Endothelial cell of umbilical vein (primary cell): ENCODE measurements around the gene MRTFA. TPM values are rescaled to one million over a fixed set of nuclear protein-coding genes. Genes with fewer than 3 reads are reported as not detected.

Experiments used
- BruUV-seq: library from RNA; stranded (reverse); fragments of 400-500 nt; replicated peaks from 2 replicates; lab custom pipeline; 2021; lab: Mats Ljungman, UMichigan
- CTCF ChIA-PET: fragments of 300-600, 350-600 bp; sonication (Branson Sonifier 250); formaldehyde crosslinking; loops from one replicate; lab custom pipeline; 2021; ENCODE audit warnings: antibody characterized with exemption, inconsistent platforms; lab: Charles Lee
- POLR2A ChIA-PET: fragments of 300-600, 350-600 bp; sonication (Branson Sonifier 250); formaldehyde crosslinking; loops from one replicate; lab custom pipeline; 2021; ENCODE audit warnings: antibody characterized with exemption, inconsistent platforms; lab: Charles Lee
- DNase-seq: peaks from one replicate; pipeline ENCODE4 v3.0.0-alpha.2; 2011; ENCODE audit warnings: low read depth, low spot score
- FAIRE-seq: peaks from 2 replicates; lab custom pipeline; 2011; peaks lifted over from hg19 to GRCh38; lab: Jason Lieb, UNC
- H2AFZ ChIP-seq: 2 replicates; pipeline ENCODE4 v1.6.0; 2012; ENCODE audit warnings: low read depth, low read length, control low read depth, inconsistent platforms
- H3K27ac ChIP-seq: 2 replicates; pipeline ENCODE4 v1.5.1; 2011; ENCODE audit warnings: low read depth, mild to moderate bottlenecking, control low read depth, low read length, moderate library complexity; ENCODE audit not compliant: insufficient read depth
- H3K27me3 ChIP-seq, 2 experiments: 2 replicates each; pipeline versions ENCODE4 v1.6.0 to v1.6.1; 2011; ENCODE audit warnings: low read length in 2 of 2, mixed read lengths in 1 of 2; ENCODE audit not compliant: control insufficient read depth in 2 of 2, insufficient read depth in 2 of 2
- H3K36me3 ChIP-seq, 2 experiments: 2 replicates in 1 of 2; 3 replicates in 1 of 2; pipeline ENCODE4 v1.5.1; 2011; ENCODE audit warnings: low read length in 2 of 2, mild to moderate bottlenecking in 1 of 2, moderate library complexity in 1 of 2; ENCODE audit not compliant: control insufficient read depth in 2 of 2, insufficient read depth in 2 of 2; ENCODE audit errors: extremely low read depth in 1 of 2
- H3K4me1 ChIP-seq: 3 replicates; pipeline ENCODE4 v1.5.1; 2011; ENCODE audit warnings: mild to moderate bottlenecking, low read length; ENCODE audit not compliant: control insufficient read depth, insufficient read depth; ENCODE audit errors: extremely low read depth
- H3K4me2 ChIP-seq: 2 replicates; pipeline ENCODE4 v1.6.1; 2011; ENCODE audit warnings: low read length, control low read depth, mixed read lengths; ENCODE audit not compliant: insufficient read depth
- H3K4me3 ChIP-seq, 3 experiments: fragments of 200-600 bp in 1 of 3; sonication (generic), shearing (Covaris generic) in 1 of 3; replicated peaks in 1 of 3; 2 replicates each; pipeline ENCODE4 v1.5.1; 2011 to 2016; ENCODE audit warnings: control low read depth in 3 of 3, low read length in 3 of 3, mild to moderate bottlenecking in 2 of 3, inconsistent platforms in 1 of 3, low read depth in 1 of 3, moderate library complexity in 1 of 3; ENCODE audit not compliant: insufficient read depth in 1 of 3
- H3K79me2 ChIP-seq: 2 replicates; pipeline ENCODE4 v1.6.0; 2012; ENCODE audit warnings: low read length, inconsistent platforms; ENCODE audit not compliant: control insufficient read depth, insufficient read depth
- H3K9ac ChIP-seq: replicated peaks from 2 replicates; pipeline ENCODE3; 2011; ENCODE audit warnings: low read length, control low read depth; ENCODE audit not compliant: insufficient read depth; ENCODE audit errors: extremely low read depth
- H3K9me1 ChIP-seq: replicated peaks from 3 replicates; pipeline ENCODE4 v1.6.0; 2011; ENCODE audit warnings: mild to moderate bottlenecking, low read length; ENCODE audit not compliant: control insufficient read depth, insufficient read depth; ENCODE audit errors: extremely low read depth
- H3K9me3 ChIP-seq: replicated peaks from 2 replicates; pipeline ENCODE4 v1.5.1; 2012; ENCODE audit warnings: low read length, inconsistent platforms; ENCODE audit not compliant: control insufficient read depth, insufficient read depth
- H4K20me1 ChIP-seq: replicated peaks from 2 replicates; pipeline ENCODE3; 2011; ENCODE audit warnings: mild to moderate bottlenecking, low read length; ENCODE audit not compliant: control insufficient read depth, insufficient read depth; ENCODE audit errors: extremely low read depth
- EZH2 ChIP-seq: IDR thresholded peaks from 2 replicates; pipeline ENCODE4 v1.6.1; 2012; ENCODE audit warnings: borderline replicate concordance, low read depth, mild to moderate bottlenecking, moderate library complexity, low read length, inconsistent platforms; ENCODE audit not compliant: severe bottlenecking
- FOS ChIP-seq: IDR thresholded peaks from 2 replicates; pipeline ENCODE4 v1.6.1; 2011; ENCODE audit warnings: mild to moderate bottlenecking, low read length, moderate library complexity, borderline replicate concordance; ENCODE audit not compliant: insufficient read depth
- GATA2 ChIP-seq: IDR thresholded peaks from 2 replicates; pipeline ENCODE4 v1.7.0; 2011; ENCODE audit warnings: low read depth, mild to moderate bottlenecking, moderate library complexity, mixed read lengths, low read length; ENCODE audit not compliant: insufficient read length, insufficient read depth
- JUN ChIP-seq: IDR thresholded peaks from 2 replicates; pipeline ENCODE4 v1.6.1; 2011; ENCODE audit warnings: borderline replicate concordance, low read depth; ENCODE audit not compliant: insufficient read length, insufficient read depth
- MYC ChIP-seq: IDR thresholded peaks from one replicate; pipeline ENCODE4 v1.6.1; 2011; ENCODE audit warnings: mild to moderate bottlenecking, low read depth, low read length
- POLR2A ChIP-seq: IDR thresholded peaks from 2 replicates; pipeline ENCODE4 v1.6.1; 2012; ENCODE audit warnings: low read depth, mild to moderate bottlenecking, control low read depth, low read length
- POLR2AphosphoS5 ChIP-seq: IDR thresholded peaks from 2 replicates; pipeline ENCODE4 v1.6.1; 2012; ENCODE audit warnings: low read depth, mild to moderate bottlenecking, control low read depth, low read length, moderate library complexity; ENCODE audit not compliant: insufficient read depth
- dilution Hi-C: fragments of 300-500 bp; cut with MboI; formaldehyde crosslinking; loops from one replicate; pipeline ENCODE4 v1.15.0; 2019; ENCODE audit warnings: low sequenced_read_pairs; ENCODE audit not compliant: extremely low pct_ligation_motif_present
- intact Hi-C: fragments of 100-400 bp; cut with micrococcal nuclease; formaldehyde crosslinking; loops from one replicate; pipeline ENCODE4 v1.10.0; 2022
- polyA plus RNA-seq, 4 experiments: library from polyadenylated mRNA; depleted of rRNA in 3 of 4; stranded (reverse) in 3 of 4; unstranded in 1 of 4; fragments of >200 nt; gene quantifications; 2 replicates each; pipeline versions ENCODE4 v1.2.1 to v1.2.3, GENCODE V29; 2011 to 2012; ENCODE audit warnings: missing spikeins in 1 of 4
- total RNA-seq: library from RNA; stranded (reverse); gene quantifications from 2 replicates; pipeline ENCODE4 v1.2.3, GENCODE V29; 2021
- TF ChIP-seq, protein P1 (sequence below), 2 donors: IDR thresholded peaks; 1 replicate in 1 of 2; 2 replicates in 1 of 2; pipeline ENCODE4 v1.5.1; 2011; ENCODE audit warnings: low read length in 2 of 2, mild to moderate bottlenecking in 2 of 2, moderate library complexity in 2 of 2, control low read depth in 1 of 2, inconsistent platforms in 1 of 2, low read depth in 1 of 2; ENCODE audit not compliant: insufficient read depth in 1 of 2; ENCODE audit errors: extremely low read depth in 1 of 2
- TF ChIP-seq, protein P2 (sequence below): IDR thresholded peaks from 2 replicates; pipeline ENCODE4 v1.6.1; 2011; ENCODE audit not compliant: insufficient read depth, insufficient read length

Gene MRTFA
- total and polyA plus RNA-seq, 2 donors (not counting 3 experiments of a cell fraction or from before 2014, with no cell fraction given), result 13.6 to 44.1 TPM

DNA sequence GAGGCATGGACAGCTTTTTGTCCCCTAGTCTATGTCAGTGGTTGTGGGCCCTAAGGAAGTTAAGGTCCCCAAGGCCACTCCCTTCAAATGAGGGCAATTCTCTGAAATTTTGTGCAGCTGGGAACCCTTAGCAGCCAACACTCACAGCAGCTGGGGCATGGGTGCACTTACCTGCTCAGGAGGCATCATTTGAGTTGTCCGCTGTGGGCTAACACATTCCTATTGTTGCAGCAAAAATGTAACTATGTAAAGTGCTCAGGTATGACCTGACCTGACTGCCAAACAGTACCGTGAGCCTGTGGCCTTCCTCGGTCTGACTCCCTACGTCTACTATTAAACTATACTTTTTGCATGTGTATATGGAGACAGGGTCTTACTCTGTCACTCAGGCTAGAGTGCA lies 5.8 kb upstream of the MRTFA start:
- intact Hi-C loops, result no loop called here
- Histone ChIP-seq H3K9me1 (no peaks in the 10 kb centered on the region), H3K36me3 (no peaks in the 10 kb centered on the region), H3K27ac (no peak overlapping the region), H3K4me1 (peaks cover 10% of the 10 kb centered on the region), H4K20me1 (no peaks in the 10 kb centered on the region), H2AFZ (no peak overlapping the region), H3K27me3 (no peaks in the 10 kb centered on the region), H3K9ac (no peak overlapping the region), H3K4me3 (no peak overlapping the region), H3K4me2 (no peak overlapping the region), H3K79me2 (no peaks in the 10 kb centered on the region), H3K9me3 (no peaks in the 10 kb centered on the region)
- TF ChIP-seq, protein P1, sequence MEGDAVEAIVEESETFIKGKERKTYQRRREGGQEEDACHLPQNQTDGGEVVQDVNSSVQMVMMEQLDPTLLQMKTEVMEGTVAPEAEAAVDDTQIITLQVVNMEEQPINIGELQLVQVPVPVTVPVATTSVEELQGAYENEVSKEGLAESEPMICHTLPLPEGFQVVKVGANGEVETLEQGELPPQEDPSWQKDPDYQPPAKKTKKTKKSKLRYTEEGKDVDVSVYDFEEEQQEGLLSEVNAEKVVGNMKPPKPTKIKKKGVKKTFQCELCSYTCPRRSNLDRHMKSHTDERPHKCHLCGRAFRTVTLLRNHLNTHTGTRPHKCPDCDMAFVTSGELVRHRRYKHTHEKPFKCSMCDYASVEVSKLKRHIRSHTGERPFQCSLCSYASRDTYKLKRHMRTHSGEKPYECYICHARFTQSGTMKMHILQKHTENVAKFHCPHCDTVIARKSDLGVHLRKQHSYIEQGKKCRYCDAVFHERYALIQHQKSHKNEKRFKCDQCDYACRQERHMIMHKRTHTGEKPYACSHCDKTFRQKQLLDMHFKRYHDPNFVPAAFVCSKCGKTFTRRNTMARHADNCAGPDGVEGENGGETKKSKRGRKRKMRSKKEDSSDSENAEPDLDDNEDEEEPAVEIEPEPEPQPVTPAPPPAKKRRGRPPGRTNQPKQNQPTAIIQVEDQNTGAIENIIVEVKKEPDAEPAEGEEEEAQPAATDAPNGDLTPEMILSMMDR (IDR thresholded peaks at IDR 0.05; ENCODE audit: extremely low read depth in 1 of 2, insufficient read depth in 1 of 2, low read depth in 1 of 2, low read length in 2 of 2), result no peak
- TF ChIP-seq JUN (no peak), POLR2A (no peak), GATA2 (no peak), POLR2AphosphoS5 (no peak), MYC (no peak), EZH2 (no peak), FOS (no peak)
- TF ChIP-seq, protein P2, sequence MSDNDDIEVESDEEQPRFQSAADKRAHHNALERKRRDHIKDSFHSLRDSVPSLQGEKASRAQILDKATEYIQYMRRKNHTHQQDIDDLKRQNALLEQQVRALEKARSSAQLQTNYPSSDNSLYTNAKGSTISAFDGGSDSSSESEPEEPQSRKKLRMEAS, result no peak
- ChIA-PET POLR2A (no interaction called here), CTCF (interaction anchor here (2.0 kb wide), 1 partner anchor 117 kb away, joined by 7 read pairs; no protein-coding TSS in a partner anchor)
- dilution Hi-C loops, result loop anchor here (10.0 kb wide), 1 partner anchor 108 kb away; no protein-coding TSS in a partner anchor
- no peak for FAIRE-seq
- no TSS peak for BruUV-seq
- no peak for DNase-seq
